Omental fat pad (tissue), 4 donors: ENCODE results near the gene HAP1. TPM values are rescaled to one million over a fixed set of nuclear protein-coding genes. Genes with fewer than 3 reads are reported as not detected.
"Not testable (repeated sequence)": the region's sequence is repeated elsewhere in the genome, so short reads cannot be mapped to it uniquely, and the experiment has no call there.

Experiments used
- ATAC-seq: fragments of 150-250 bp; one replicate; pipeline ENCODE4 v1.9.1; 2016; ENCODE audit warnings: mild to moderate bottlenecking, moderate library complexity; ENCODE audit not compliant: low FRiP score
- DNase-seq: peaks from one replicate; pipeline ENCODE4 v3.0.0-alpha.2; 2019; ENCODE audit warnings: low spot score
- total RNA-seq, 4 donors: library from RNA; depleted of rRNA; stranded (reverse); fragments of >200 nt; gene quantifications; one replicate each; pipeline ENCODE4 v1.1.0, GENCODE V29; 2016
- TF ChIP-seq, protein P1 (sequence below), 3 donors: fragments of 450-650 bp; IDR thresholded peaks; one replicate each; pipeline ENCODE4 v1.5.1; 2016 to 2017; ENCODE audit warnings: antibody characterized with exemption in 3 of 3, mild to moderate bottlenecking in 3 of 3, moderate library complexity in 2 of 3

HAP1 gene
- total RNA-seq, 4 donors from 2014 or later: 0.47 to 1.1 TPM; not detected in 2

DNA sequence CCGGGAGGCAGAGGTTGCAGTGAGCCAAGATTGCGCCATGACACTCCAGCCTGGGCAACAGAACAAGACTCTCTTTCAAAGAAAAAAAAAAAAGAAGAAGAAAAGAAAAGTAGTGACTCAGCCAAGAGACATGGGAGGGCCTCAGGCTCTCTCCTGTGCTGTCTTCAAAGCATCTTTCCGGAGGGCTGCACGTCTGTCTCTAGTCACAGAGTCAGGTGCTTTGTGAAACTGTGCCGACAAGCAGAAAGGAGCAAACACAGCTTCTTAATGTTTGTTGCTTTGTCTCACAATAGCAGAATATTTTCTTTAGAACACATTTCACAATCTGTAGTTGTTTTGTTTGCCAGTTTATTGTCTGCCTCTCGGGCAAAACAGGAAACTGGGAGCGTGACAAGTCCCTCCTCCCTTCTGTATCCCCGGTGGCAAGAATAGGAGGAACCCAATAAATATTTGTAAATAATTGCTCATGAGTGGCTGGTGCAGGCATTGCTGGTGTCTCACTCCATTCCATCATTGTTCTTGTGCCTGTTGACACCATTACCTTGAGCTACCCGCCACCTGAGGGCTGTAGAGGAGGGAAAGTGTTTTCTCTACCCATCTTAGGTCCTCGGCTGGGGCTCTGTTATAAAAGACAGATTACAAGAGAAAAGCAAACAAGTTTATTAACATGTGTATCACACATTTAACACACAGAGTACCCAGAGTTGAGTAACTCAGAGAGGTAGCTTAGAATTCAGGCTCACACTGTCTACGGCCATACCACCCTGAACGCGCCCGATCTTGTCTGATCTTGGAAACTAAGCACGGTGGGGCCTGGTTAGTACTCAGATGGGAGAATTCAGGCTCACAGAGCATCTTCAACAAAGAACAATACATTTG lies 16.8 kb downstream of the HAP1 start:
- TF ChIP-seq, protein P1, sequence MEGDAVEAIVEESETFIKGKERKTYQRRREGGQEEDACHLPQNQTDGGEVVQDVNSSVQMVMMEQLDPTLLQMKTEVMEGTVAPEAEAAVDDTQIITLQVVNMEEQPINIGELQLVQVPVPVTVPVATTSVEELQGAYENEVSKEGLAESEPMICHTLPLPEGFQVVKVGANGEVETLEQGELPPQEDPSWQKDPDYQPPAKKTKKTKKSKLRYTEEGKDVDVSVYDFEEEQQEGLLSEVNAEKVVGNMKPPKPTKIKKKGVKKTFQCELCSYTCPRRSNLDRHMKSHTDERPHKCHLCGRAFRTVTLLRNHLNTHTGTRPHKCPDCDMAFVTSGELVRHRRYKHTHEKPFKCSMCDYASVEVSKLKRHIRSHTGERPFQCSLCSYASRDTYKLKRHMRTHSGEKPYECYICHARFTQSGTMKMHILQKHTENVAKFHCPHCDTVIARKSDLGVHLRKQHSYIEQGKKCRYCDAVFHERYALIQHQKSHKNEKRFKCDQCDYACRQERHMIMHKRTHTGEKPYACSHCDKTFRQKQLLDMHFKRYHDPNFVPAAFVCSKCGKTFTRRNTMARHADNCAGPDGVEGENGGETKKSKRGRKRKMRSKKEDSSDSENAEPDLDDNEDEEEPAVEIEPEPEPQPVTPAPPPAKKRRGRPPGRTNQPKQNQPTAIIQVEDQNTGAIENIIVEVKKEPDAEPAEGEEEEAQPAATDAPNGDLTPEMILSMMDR (IDR thresholded peaks at IDR 0.05): no peak
- no peak for ATAC-seq
- no peak for DNase-seq

DNA sequence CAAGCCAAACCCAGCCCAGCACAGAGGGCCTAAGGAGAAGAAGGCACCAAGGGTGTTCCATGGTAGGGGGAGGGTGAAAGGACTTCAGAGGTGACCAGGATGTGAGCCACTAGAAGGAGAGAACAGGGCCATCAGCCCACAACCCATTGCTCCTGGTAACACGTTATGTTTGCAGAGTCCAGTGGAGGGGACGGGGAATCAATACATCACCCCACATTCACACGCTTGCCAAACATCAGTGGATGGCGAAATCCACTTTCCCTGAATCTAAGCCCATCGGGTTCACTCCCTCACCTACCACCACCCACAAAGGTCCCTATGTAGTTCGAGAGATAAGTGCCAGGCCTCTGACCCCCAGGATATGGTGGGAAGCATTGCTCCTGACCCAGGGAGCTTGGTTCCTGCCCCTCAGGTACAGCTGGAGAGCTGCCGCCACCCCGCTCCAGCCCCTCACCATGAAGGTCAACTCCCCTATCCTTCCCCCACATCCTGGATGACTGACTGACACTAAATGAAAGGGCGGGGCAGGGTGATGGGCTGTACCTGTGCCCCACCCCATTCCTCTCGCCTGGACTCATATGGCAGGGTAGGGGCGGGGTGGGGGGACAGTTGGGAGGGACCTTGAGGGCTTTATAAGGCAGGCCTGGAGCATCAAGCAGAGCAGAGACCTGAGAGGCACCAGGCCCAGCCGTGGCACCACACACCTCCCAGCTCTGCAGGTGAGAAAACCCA lies 22.6 kb downstream of the HAP1 start, which contains the start of gene GAST:
GAST (plus strand) TSS at position 663 of the 732 bp plus-strand sequence. CDS start 3,106 bp downstream, outside the sequence.
- DNase-seq (no peak), ATAC-seq (no peak)
- TF ChIP-seq, protein P1 (IDR thresholded peaks at IDR 0.05): no peak

DNA sequence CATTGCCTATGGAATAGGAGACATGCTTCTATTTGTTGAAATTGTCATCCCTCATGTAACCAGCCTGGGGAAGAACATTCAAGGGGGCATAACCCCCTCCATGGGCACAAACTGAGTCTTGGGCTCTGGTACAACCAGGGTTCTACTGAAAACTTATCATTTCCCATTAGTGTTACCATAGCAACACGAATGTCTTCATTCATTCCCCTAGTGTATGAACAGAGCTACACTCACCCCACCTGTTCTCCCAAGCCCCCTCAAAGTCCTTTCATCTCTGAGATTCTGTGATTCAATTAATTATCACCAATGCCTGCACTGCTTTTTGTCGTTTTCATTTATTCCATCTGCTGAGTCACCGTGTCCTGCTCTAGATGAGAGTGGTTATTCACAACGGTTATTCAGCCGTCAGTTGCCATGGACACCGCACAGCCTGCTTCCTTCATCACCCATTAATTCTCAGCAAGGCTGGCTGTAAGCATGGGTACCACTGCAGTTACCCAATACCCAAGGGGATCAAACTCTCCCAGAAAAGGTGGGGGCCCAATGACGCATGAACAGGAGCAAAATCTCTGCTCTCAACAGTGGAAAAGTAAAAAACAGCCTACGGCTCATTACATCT lies 23.9 kb downstream of the HAP1 start:
- TF ChIP-seq, protein P1 (IDR thresholded peaks at IDR 0.05): no peak
- ATAC-seq (no peak), DNase-seq (no peak)

DNA sequence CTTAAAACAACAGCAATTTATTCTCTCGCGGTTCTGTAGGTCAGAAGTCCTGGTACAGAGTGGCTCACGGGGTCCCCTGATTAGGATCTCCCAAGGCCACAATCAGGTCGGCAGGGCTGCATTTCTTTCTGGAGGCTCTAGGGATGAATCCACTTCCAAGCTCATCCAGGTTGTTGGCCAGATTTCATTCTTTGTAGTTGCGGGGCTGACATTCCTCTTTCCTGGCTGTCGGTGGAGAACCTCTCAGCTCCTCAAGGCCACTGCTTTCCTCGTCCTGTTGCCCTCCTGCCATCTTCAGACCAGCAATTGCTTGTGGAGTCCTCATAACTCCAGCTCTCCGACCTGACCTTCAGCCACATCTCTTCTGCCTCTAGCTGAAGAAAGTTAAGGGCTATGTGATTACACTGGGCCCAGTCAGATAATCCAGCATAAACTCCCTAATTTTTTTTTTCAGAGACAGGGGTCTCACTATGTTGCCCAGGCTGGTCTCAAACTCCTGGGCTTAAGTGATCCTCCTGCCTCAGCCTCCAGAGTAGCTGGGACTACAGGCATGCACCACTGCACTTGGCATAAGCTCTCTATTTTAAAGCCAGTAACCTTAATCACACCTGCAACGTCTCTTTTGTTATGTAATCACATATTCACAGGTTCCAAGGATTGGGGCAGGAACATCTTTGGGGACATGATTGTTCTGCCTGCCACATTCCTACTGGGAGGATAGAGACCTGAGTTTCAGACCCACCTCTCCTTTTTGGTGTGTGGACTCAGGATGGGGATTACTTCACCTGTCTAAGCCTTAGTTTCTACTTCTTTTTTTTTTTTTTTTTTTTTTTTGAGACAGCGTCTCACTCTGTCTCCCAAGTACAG lies 26.4 kb downstream of the HAP1 start:
- DNase-seq: no peak
- TF ChIP-seq, protein P1 (IDR thresholded peaks at IDR 0.05): no peak
- ATAC-seq: no peak

DNA sequence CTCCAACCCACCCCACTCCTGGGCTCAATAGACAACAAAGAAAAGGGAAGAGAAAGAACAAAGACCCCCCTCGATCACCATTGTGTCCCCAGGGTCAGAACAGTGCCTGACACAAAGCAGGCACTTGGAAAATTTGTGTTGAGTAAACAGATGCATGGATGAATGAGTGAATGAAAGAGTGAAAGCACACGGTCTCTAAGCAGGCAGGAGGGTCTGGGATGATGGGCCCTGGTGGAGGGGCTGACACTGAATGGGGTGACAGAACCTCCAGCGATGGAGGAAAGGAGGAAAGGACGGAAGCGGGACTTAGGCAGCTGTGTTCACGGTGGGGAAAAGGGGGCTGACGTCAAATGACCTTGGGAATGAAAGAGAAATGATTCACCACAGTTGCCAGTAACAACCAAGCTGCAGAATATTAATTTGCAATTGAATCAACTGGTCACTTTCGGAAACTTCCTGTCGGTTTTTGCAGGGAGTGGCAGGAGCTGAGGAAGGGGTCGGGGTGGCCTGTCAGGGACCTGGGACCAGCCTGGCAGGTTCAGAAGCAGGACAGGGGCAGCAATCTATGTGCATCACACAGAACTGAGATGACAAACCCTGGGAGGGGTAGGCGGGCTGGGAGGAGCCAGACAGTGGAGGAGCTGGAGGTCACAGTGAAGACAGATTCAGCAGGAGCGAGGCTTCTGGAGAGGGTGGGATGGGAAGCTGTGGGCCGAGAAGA lies 29.0 kb downstream of the HAP1 start:
- ATAC-seq (no peak), DNase-seq (no peak)
- TF ChIP-seq, protein P1 (IDR thresholded peaks at IDR 0.05): no peak

DNA sequence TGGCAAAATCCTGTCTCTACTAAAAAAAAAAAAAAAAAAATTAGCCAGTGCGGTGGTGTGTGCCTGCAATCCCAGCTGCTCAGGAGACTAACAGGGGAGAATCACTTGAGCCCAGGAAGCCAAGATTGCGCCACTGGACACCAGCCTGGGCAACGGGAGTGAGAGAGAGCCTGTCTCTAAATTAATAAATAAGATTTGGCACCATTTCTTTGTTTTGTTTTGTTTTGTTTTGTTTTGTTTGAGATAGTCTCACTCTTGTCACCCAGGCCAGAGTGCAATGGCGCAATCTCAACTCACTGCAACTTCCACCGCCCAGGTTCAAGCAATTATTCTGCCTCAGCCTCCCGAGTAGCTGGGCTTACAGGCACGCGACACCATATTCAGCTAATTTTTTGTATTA lies 31.7 kb downstream of the HAP1 start:
- DNase-seq: no peak
- TF ChIP-seq, protein P1 (IDR thresholded peaks at IDR 0.05): no peak

DNA sequence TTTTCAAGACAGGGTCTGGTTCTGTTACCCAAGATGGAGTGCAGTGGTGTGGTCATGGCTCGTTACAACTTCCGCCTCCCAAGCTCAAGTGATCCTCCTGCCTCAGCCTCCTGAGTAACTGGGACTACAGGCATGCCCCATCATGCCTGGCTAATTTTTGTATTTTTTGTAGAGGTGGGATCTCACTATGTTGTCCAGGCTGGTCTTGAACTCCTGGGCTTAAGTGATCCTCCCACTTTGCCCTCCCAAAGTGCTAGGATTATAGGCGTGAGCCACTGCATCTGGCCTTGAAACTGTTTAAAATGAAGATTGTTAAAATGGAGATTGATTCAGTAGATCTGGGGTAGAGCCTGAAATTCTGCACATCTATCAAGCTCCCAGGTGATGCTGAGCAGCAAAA lies 33.6 kb downstream of the HAP1 start:
- not testable (repeated sequence) for ATAC-seq, DNase-seq

More for the DNA sequence above, 31.7 kb downstream of the HAP1 start:
- ATAC-seq: no peak
